Subcutaneous adipose tissue (tissue), 4 donors: ENCODE data around the gene SPATA6. TPM values are rescaled to one million over a fixed set of nuclear protein-coding genes. Genes with fewer than 3 reads are reported as not detected.

Source experiments
- total RNA-seq, 4 donors: library from RNA; depleted of rRNA; stranded (reverse); fragments of >200 nt; gene quantifications; one replicate each; pipeline ENCODE4 v1.1.0, GENCODE V29; 2016
- TF ChIP-seq, protein P1 (sequence below): fragments of 450-650 bp; IDR thresholded peaks from one replicate; pipeline ENCODE4 v1.5.1; 2016; ENCODE audit warnings: low read depth, mild to moderate bottlenecking, control low read depth, antibody characterized with exemption, moderate library complexity

The SPATA6 gene
- total RNA-seq, 4 donors from 2014 or later, result 18.3 to 30.8 (median 23.5) TPM

DNA sequence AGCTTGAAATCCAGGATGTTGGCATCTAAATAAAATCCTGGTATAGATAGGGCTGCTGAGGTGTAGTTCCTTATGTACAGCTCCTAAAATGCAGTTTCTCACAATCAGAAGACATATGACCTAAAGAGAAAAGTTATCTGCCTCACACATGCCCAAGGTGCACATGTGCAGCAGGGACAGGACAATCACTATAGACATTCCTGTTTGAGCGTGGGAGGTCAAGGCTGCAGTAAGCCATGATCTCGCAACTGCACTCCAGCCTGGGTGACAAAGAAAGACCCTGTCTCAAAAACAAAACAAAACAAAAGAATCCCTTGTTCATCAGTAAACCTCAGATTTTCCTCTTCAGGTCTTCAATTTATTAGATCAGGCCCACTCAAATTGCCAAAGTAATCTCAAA, 66.1 kb downstream of the SPATA6 start:
- TF ChIP-seq, protein P1, sequence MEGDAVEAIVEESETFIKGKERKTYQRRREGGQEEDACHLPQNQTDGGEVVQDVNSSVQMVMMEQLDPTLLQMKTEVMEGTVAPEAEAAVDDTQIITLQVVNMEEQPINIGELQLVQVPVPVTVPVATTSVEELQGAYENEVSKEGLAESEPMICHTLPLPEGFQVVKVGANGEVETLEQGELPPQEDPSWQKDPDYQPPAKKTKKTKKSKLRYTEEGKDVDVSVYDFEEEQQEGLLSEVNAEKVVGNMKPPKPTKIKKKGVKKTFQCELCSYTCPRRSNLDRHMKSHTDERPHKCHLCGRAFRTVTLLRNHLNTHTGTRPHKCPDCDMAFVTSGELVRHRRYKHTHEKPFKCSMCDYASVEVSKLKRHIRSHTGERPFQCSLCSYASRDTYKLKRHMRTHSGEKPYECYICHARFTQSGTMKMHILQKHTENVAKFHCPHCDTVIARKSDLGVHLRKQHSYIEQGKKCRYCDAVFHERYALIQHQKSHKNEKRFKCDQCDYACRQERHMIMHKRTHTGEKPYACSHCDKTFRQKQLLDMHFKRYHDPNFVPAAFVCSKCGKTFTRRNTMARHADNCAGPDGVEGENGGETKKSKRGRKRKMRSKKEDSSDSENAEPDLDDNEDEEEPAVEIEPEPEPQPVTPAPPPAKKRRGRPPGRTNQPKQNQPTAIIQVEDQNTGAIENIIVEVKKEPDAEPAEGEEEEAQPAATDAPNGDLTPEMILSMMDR, result no peak

DNA sequence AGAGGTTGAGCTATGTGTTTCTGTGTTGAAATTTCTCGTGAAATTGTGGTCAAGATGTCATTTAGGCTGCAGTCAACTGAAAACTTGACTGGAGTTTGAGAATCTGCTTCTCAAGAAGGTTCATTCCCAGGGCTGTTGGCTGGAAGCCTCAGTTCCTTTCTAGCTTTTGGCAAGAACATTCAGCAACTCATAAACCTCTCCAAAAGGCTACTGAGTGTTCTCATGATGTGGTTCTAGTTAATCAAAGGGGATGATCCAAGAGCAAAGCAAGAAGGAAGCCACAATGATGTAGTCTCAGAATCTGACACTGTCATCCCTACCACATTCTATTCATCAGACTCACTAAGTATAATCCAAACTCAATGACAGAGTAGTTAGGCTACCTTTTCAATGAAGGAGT, 66.6 kb downstream of the SPATA6 start:
- TF ChIP-seq, protein P1, result no peak

DNA sequence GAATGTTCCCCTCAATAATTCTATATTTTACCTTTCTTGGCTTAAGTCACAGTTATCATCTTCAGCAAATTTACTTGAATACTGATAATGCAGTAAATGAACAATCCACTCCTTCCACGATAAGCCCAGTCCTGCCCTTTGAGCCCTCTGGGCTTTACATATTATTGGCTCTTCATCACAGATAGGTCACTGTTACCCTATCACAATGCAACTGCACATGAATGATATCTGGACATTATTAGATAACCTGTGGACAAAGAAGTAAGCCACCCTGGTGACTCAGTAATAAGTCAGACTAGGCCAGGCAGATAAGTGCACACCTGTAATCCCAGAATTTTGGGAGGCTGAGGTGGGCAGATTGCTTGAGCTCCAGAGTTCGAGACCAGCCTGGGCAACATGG, 69.4 kb downstream of the SPATA6 start:
- TF ChIP-seq, protein P1, result no peak

- TF ChIP-seq, protein P1, result no peak
Observed at GRCh38 chr1:48396208-48396607, 75.8 kb downstream of the SPATA6 start.

- TF ChIP-seq, protein P1, result no peak
Observed at GRCh38 chr1:48391926-48392325, 80.1 kb downstream of the SPATA6 start.

- TF ChIP-seq, protein P1, result no peak
Observed at GRCh38 chr1:48387409-48387808, 84.6 kb downstream of the SPATA6 start.

DNA sequence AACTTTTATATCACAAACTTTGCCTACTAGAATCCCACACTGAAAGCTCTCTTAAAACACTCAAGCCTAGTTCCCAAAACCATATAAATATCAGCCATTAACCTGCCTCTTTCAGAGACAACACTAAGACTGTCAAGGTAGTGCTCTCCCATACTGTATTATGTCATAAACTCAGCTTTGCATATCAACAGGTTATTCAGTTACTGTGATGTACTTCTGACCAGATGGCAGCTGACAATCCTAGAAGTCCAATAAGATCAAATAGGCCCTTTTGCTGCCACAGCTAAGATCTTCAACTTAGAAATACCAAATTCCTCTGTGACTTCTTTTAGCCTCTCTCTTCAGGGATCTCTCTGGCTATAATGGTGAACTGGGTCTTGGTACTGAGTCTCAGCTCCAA, 97.2 kb downstream of the SPATA6 start:
- TF ChIP-seq, protein P1, result no peak
